BE2C (cell line): ENCODE results near the gene HOXD10.

Experiments used
- DNase-seq: peaks from one replicate; pipeline ENCODE4 v3.0.0-alpha.2; 2020
- H3K27me3 ChIP-seq: fragments of 250-450 bp; sonication (Bioruptor Pico); 2 replicates; pipeline ENCODE4 v1.5.1; 2020; ENCODE audit warnings: mild to moderate bottlenecking
- H3K36me3 ChIP-seq: fragments of 250-450 bp; sonication (Bioruptor Pico); 2 replicates; pipeline ENCODE4 v1.5.1; 2020; ENCODE audit warnings: mild to moderate bottlenecking
- H3K4me1 ChIP-seq: fragments of 250-450 bp; sonication (Bioruptor Pico); 2 replicates; pipeline ENCODE4 v1.5.1; 2020
- H3K4me3 ChIP-seq: 2 replicates; pipeline ENCODE4 v1.5.1; 2011; ENCODE audit warnings: low read depth, low read length
- H3K9me3 ChIP-seq: fragments of 250-450 bp; sonication (Bioruptor Pico); 2 replicates; pipeline ENCODE4 v1.5.1; 2020
- TF ChIP-seq, protein P1 (sequence below): IDR thresholded peaks from 2 replicates; pipeline ENCODE4 v1.5.1; 2012; ENCODE audit warnings: mild to moderate bottlenecking, low read depth, low read length

HOXD10 gene

DNA sequence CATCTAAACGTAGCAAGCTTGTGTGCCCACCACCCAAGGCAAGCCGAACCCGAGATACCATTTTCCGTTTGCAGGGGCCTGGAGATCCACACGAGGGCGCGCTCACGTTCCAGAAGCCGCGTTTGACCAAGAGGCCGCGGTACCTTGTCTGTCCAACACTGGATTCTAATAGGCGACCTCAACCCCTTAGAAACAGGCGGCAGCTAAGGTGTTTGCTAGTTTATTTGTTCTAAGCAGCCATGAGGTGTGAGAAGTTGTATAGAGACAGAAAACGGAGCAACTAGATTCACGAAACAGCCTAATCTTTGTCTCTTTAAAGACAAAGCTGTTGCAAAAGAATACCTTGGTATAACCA lies 5.3 kb upstream of the HOXD10 start:
- Histone ChIP-seq H3K4me1 (no peaks in the 10 kb centered on the region), H3K36me3 (no peaks in the 10 kb centered on the region; the same call in 1 of the 2 replicates), H3K9me3 (no peaks in the 10 kb centered on the region), H3K4me3 (peak overlapping the region; percentile 31), H3K27me3 (peaks cover 49% of the 10 kb centered on the region)
- peak; percentile 66 for DNase-seq
- TF ChIP-seq, protein P1, sequence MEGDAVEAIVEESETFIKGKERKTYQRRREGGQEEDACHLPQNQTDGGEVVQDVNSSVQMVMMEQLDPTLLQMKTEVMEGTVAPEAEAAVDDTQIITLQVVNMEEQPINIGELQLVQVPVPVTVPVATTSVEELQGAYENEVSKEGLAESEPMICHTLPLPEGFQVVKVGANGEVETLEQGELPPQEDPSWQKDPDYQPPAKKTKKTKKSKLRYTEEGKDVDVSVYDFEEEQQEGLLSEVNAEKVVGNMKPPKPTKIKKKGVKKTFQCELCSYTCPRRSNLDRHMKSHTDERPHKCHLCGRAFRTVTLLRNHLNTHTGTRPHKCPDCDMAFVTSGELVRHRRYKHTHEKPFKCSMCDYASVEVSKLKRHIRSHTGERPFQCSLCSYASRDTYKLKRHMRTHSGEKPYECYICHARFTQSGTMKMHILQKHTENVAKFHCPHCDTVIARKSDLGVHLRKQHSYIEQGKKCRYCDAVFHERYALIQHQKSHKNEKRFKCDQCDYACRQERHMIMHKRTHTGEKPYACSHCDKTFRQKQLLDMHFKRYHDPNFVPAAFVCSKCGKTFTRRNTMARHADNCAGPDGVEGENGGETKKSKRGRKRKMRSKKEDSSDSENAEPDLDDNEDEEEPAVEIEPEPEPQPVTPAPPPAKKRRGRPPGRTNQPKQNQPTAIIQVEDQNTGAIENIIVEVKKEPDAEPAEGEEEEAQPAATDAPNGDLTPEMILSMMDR = peak; percentile 78

- peak overlapping the region; percentile 31 for H3K4me3 ChIP-seq
- H3K27me3 ChIP-seq = peaks cover 43% of the 10 kb centered on the region
- H3K36me3 ChIP-seq = no peaks in the 10 kb centered on the region; the same call in 1 of the 2 replicates
- TF ChIP-seq, protein P1 = no peak
- 0 out of 2 replicates have a peak, but pooled peaks cover 3% of the 10 kb centered on the region for H3K4me1 ChIP-seq
- no peaks in the 10 kb centered on the region for H3K9me3 ChIP-seq
- DNase-seq = no peak
These were observed 4.7 kb upstream of the HOXD10 start for GRCh38 chr2:176111846-176112374.

DNA sequence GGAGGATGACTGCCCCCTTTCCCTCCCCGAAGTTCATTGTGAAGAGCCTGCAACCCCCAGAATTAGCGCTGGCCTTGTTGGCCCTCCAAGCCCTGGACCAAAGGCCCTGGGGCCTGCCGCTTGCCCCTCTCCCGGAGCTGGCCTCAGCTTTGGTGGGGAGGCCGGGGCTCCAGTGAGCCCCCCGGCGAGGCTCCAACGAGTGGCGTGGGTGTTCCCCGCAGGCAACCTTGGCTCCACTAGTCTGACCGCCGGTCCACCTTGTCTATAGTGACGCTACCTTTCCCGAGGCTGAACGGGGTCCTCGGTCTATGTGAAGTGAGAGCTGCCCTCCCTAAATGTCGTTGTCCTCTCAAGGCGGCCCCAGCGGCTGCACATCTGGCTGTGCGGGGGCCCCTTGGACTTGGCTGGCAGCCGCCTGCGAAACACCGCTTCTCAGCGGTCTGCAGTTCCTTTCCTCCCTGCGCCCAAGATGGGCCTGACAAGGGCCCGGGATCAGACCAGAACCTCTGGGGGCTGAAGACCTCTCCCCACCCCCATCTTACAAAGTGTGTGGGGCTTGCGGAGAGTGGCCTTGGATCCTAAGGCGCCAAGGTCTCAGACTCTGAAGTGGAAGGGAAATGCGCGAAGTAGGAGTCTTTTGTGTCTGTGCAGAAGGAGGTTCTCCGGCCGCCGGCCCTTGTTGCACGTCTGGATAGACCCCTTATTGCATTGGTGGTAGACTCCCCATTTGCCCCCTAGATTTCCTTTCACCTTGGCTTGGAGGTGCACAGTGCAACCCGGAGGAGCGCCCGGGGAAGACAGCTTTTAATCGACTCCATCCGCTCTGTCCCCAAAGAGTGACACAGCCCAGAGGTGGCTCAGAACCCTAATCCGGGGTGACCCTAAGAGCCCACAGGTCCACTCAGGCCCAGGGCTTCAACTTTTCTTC lies 3.9 kb upstream of the HOXD10 start:
- TF ChIP-seq, protein P1 = no peak
- Histone ChIP-seq H3K27me3 (peaks cover 43% of the 10 kb centered on the region), H3K36me3 (no peaks in the 10 kb centered on the region; the same call in 1 of the 2 replicates), H3K4me1 (0 out of 2 replicates have a peak, but pooled peaks cover 3% of the 10 kb centered on the region), H3K4me3 (no peak overlapping the region), H3K9me3 (no peaks in the 10 kb centered on the region)
- DNase-seq = no peak

- TF ChIP-seq, protein P1 = no peak
- H3K4me3 ChIP-seq = no peak overlapping the region
These were observed 2.3 kb upstream of the HOXD10 start for GRCh38 chr2:176114120-176114929.

GRCh38 chr2:176114930-176115625 lies 1.5 kb upstream of the HOXD10 start:
- Histone ChIP-seq H3K27me3 (peaks cover 24% of the 10 kb centered on the region), H3K36me3 (no peaks in the 10 kb centered on the region; the same call in 1 of the 2 replicates), H3K4me1 (0 out of 2 replicates have a peak, but pooled peaks cover 3% of the 10 kb centered on the region), H3K9me3 (no peaks in the 10 kb centered on the region), H3K4me3 (no peak overlapping the region)
- TF ChIP-seq, protein P1 = no peak
- no peak for DNase-seq

More at GRCh38 chr2:176114120-176114929, 2.3 kb upstream of the HOXD10 start:
- no peaks in the 10 kb centered on the region; the same call in 1 of the 2 replicates for H3K36me3 ChIP-seq
- H3K27me3 ChIP-seq = peaks cover 31% of the 10 kb centered on the region
- no peak for DNase-seq
- no peaks in the 10 kb centered on the region for H3K9me3 ChIP-seq
- 0 out of 2 replicates have a peak, but pooled peaks cover 3% of the 10 kb centered on the region for H3K4me1 ChIP-seq
